Germinal center (tissue), 1 donor: Measurements from ENCODE around the gene GRIA1.

ENCODE experiments used
- DNase-seq: peaks from one replicate; pipeline ENCODE4 v3.0.0; 2012; ENCODE audit warnings: mixed read lengths, low spot score

The GRIA1 gene

DNA sequence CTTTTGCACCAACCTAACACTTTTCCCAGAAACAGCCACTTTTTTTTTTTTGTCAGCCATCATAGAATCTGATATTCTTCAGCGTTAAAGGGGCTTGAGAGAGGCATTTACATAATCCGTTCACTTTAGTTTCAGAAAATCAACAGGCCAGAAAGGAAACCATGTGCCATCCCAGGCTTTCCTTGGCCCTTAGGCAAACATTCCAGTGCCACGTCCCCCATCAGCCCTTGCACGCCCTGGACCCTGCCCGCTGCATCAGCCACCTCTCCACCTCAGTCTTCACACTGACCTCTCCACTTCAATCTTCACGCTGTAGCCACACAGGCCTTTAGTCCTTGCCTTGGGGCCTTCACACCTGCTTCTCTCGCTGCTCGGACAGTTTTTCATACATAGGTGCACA, 123.2 kb downstream of the GRIA1 start:
- no peak for DNase-seq

DNA sequence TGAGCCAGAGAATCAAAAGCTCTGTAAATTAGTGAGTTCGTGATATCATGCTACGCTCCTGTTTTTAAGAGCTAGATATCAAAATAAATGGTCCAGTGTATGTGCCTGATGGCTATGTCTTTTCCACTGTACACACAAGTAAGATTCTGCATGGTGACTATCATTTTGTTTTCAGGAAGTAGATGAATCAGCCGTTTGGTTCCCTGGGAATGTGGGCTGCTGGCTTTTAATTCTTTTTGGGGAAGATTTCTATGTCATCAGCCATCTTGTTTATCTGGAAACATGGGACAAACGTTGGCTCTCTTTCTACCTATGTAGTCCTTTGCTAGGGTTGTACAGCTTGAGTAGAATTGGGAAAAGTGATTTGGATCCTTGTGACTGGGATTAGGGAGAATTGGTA, 126.7 kb downstream of the GRIA1 start:
- DNase-seq, result no peak

DNA sequence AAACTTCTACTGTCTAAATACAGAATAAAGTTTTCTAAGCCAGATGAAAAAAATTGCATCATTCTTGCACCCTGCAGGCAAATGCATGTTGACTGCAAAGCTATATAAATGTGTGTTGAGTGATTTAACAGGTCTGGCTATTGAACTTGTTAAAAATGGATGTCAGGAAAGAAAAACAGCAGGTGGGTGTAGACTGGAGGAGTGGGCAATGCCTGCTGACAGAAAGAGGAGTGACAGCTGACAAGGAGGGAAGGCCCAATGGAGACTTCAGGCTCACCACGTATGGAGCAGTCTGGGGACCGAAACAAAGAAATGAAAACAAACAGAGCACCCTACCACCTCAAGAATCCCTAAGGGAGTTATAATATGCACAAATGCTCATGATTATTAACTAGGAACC, 127.8 kb downstream of the GRIA1 start:
- DNase-seq, result no peak

GRCh38 chr5:153618867-153619266, 128.4 kb downstream of the GRIA1 start:
- DNase-seq, result no peak

DNA sequence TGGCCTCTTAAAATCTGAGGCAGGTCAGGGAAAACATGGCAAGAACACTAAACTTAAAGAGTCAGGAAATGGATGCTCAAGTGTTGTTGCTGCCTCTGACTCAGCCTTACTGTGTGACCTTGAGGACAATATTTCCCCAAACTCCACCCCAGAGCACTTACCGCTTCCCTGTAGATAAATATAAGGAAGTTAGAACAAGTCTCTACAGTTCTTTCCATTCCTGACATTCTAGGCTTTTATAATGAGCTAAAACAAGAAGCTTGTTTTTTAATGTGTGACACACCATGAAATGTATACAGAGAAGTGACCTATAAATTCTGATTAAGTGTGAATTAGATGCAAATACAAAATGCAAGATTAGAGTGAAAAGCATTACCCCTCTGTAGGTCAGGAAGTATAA, 129.3 kb downstream of the GRIA1 start:
- DNase-seq, result no peak

DNA sequence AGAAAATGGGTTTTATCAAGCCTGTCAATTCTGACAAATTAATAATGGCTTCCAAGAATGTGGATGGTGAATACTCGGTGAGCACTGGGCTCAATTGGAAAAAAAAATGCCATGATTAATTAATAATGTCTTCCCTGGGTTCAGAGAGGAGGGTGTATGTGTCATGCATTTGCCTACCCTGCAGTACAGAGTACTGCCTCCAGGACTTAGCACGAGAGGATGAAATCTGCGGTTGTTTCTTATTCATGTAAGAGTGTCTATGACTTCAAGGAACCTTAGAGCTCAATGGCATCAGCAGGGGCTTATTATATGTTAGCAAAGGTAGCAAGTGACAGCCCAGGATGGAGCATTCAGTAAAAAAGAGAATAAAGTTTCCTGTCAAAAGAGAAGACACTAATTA, 132.7 kb downstream of the GRIA1 start:
- no peak for DNase-seq

GRCh38 chr5:153623751-153624450, 133.4 kb downstream of the GRIA1 start:
- DNase-seq, result no peak

GRCh38 chr5:153624451-153624765, 133.9 kb downstream of the GRIA1 start:
- no peak for DNase-seq

GRCh38 chr5:153625826-153626354, 135.4 kb downstream of the GRIA1 start:
- no peak for DNase-seq

GRCh38 chr5:153626836-153627235, 136.4 kb downstream of the GRIA1 start:
- no peak for DNase-seq

DNA sequence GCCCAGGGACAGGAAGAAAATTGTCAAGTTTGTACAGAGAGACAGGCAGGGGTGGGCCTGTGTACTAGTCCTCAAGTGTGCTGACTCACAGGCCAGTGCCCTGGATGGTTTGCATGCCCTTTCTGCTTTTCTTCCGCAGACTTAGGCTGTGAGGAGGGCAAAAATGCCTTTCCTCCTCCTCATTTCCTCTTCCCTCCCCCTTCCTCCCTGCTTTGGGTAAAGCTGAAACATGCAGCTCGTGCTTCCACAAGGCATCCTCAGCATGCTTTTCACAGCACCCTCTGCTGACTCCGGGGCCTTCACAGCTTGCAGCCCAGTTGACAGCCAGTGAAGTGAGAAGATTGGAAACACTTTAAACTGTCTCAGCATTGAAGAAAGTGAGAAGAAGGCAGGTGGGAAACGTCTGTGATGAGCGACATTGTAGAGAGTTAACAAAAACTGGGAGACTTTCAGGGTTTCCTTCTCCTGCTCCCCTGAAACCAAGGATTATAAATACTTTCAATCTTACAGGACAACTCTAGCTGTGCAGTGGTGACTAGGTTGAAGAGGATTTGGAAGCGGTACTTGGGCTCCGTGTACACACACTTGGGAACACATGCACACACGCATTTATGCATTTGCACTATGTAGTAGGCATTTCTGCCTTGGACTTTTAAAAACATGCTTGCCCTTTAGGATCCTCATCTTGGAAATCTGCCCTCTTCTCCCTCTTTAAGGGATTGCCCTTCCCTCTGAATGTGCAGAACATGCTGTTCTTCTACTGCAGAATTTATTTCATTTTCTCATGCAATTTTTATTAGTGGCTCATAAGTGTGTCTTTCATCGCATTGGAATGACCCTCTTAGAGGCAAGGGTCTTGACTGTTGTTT, 138.8 kb downstream of the GRIA1 start:
- no peak for DNase-seq

- DNase-seq, result no peak
These were observed 140.1 kb downstream of the GRIA1 start for GRCh38 chr5:153630546-153630945.

DNA sequence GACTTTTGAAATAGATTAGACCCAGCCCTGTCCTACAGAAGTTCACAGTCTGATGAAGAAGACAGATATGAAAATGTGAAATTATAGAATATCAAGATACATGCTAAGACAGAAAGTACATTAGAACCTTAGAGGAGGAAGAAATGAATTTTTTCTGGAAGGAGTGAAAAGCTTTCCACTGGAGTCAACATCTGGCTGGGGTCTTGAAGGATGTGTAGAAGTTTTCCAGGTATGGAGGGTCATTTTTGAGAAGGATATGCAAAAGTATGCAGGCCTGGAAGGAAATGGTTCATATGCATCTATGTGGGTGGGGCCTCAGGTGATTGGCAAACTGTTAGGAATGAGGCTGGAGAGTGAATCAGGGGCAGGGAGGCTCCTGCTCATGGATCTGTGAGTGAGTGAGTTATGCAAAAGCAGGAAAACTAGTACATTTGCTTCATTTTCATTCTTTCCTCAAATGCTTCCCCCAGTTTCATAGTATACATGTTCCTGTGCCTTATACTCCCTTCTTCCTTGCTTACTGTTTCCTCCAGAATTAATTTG, 142.3 kb downstream of the GRIA1 start:
- no peak for DNase-seq

GRCh38 chr5:153636670-153637451, 146.4 kb downstream of the GRIA1 start:
- DNase-seq, result no peak

- no peak for DNase-seq
These were observed 149.8 kb downstream of the GRIA1 start for GRCh38 chr5:153640293-153640692.

- no peak for DNase-seq
These were observed 150.8 kb downstream of the GRIA1 start for GRCh38 chr5:153641183-153641688.

DNA sequence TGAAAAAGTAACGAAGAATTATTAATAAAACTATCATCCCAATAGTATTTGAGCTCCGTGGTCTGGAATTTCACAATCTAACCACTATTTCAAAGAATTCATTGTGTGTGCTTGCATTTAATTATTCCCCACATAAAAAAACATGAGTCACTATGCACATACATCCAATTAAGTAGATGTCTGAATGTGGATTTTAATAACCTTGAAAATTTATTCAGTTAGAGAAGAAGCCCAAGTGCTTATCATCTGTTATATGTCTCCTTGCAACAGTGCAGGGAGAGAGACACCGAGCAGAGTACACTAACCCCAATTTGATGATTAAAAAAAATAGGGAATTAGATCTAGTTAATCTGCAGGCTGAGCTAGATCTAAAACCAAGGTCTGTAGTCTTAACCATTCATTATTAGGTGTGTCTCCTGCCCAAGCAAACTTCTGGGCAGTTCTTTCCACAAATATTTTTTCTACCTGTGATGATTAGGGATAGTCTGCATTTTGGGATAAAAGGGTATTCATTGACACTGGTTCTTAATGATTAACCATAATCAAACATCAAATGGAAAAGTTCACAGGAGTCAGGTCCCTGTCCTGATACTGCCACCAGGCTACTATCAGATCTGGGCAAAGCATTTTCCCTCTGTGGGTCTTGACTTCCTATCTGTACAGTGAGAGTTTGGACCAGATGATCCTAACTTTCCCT, 164.2 kb downstream of the GRIA1 start:
- no peak for DNase-seq

- no peak for DNase-seq
These were observed 164.7 kb downstream of the GRIA1 start for GRCh38 chr5:153655201-153655510.

DNA sequence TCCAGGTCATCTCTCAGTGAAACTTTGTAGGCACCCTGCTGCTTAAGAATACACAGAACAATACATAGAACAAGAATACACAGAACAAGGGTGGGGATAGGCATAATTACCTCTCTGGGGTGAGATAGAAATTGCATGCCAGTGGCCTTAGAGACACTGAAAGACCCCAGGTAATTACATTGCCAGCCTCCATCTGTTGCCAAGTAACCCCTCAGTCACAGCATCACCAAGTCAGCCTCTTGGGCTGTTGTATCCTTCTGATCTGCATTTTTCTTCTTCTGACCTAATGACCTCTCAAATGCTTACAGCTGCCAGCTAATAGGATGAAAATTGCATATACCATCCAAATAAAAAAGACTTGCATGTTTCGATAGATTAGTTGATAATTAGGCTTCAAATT, 167.7 kb downstream of the GRIA1 start:
- DNase-seq, result no peak

DNA sequence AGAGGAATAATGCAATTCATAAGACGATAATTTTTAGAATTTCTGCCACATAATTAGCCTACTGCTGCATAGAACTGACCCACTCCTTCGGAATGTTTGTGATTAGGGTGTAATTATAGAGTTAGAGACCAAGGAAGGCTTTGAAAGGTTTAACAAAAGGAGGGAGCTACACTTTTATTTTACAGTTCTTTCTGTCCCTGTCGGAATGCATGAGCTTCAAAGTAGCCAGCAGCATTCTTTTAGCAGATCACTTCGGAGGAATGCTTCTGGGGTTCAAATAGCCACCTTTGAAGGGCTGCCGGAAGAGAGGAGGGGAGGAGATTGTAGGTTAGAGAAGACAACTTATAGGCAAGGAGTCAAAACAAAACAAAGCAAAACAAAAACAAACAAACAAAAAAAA, 168.1 kb downstream of the GRIA1 start:
- no peak for DNase-seq

- no peak for DNase-seq
These were observed 168.7 kb downstream of the GRIA1 start for GRCh38 chr5:153659039-153659736.
